ENCODE data around the gene ECEL1.
"Not testable (repeated sequence)": the region's sequence is repeated elsewhere in the genome, so short reads cannot be mapped to it uniquely, and the experiment has no call there.

The ECEL1 gene, protein sequence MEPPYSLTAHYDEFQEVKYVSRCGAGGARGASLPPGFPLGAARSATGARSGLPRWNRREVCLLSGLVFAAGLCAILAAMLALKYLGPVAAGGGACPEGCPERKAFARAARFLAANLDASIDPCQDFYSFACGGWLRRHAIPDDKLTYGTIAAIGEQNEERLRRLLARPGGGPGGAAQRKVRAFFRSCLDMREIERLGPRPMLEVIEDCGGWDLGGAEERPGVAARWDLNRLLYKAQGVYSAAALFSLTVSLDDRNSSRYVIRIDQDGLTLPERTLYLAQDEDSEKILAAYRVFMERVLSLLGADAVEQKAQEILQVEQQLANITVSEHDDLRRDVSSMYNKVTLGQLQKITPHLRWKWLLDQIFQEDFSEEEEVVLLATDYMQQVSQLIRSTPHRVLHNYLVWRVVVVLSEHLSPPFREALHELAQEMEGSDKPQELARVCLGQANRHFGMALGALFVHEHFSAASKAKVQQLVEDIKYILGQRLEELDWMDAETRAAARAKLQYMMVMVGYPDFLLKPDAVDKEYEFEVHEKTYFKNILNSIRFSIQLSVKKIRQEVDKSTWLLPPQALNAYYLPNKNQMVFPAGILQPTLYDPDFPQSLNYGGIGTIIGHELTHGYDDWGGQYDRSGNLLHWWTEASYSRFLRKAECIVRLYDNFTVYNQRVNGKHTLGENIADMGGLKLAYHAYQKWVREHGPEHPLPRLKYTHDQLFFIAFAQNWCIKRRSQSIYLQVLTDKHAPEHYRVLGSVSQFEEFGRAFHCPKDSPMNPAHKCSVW

DNA sequence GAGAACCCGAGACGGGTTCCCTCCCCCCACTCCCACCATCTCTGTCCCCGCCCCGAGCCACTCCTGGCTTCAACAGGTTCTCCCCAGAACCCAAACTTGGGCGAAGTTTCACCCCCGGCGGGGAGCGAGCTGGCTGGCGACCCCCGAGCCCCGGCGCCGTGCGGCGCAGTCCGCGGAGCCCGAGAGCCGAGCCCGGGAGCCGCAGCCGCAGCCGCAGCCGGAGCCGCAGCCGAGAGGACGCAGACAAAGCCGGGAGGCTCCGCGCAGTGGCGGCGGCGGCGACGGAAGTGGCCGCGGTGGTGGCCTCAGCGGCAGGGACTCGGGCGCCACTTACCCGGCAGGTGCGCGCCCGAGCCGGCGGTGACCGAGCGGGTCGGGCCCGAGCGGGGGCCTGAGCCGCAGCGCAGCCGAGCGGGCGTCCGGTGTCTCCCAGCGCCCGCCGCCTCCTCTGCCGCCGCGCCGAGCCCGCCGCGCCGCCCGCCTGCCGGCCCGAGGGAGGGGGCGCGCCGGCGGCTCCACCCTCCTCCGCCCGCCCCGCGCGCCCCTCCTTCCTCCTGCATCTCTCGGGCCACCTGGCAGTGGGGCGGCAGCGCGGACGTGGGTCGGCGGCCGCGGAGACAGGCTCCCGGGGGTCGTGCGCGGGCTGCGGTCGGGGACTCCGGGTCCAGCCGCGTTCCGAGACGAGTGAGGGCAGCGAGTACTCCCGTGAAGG, at the start of gene ECEL1:
Gene ECEL1 (minus strand): TSS at position 450 of the 712 bp plus-strand sequence. CDS start 1,181 bp downstream, outside the sequence.
- TF ChIP-seq, protein P1, sequence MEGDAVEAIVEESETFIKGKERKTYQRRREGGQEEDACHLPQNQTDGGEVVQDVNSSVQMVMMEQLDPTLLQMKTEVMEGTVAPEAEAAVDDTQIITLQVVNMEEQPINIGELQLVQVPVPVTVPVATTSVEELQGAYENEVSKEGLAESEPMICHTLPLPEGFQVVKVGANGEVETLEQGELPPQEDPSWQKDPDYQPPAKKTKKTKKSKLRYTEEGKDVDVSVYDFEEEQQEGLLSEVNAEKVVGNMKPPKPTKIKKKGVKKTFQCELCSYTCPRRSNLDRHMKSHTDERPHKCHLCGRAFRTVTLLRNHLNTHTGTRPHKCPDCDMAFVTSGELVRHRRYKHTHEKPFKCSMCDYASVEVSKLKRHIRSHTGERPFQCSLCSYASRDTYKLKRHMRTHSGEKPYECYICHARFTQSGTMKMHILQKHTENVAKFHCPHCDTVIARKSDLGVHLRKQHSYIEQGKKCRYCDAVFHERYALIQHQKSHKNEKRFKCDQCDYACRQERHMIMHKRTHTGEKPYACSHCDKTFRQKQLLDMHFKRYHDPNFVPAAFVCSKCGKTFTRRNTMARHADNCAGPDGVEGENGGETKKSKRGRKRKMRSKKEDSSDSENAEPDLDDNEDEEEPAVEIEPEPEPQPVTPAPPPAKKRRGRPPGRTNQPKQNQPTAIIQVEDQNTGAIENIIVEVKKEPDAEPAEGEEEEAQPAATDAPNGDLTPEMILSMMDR (conservative IDR thresholded peaks at IDR 0.05), result no peak
- no peak within 1 kb of the TSS for H3K27ac ChIP-seq

DNA sequence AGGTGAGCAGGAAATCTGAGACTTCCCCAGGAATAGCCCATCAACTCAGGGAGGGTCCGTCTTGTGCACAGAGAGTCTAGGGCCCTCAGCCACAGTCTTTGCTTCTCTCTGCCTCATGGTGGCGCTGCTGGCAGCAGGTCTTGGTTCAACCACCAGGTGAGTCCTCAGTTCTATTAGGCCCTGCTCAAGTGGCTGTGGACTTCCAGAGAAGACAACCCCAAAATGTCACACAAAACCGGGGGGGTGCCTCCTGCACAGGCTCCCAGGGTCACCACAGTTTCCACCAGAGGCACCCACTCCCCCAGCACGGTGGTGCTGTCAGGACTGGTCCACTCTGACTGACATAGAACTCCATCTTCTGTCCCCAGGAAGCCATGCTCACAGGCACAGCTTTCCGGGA, 49.4 kb upstream of the ECEL1 start:
- no peak overlapping the region for H3K27ac ChIP-seq
- TF ChIP-seq, protein P1 (conservative IDR thresholded peaks at IDR 0.05), result peak; percentile 23; the same call in 1 of the 2 replicates

DNA sequence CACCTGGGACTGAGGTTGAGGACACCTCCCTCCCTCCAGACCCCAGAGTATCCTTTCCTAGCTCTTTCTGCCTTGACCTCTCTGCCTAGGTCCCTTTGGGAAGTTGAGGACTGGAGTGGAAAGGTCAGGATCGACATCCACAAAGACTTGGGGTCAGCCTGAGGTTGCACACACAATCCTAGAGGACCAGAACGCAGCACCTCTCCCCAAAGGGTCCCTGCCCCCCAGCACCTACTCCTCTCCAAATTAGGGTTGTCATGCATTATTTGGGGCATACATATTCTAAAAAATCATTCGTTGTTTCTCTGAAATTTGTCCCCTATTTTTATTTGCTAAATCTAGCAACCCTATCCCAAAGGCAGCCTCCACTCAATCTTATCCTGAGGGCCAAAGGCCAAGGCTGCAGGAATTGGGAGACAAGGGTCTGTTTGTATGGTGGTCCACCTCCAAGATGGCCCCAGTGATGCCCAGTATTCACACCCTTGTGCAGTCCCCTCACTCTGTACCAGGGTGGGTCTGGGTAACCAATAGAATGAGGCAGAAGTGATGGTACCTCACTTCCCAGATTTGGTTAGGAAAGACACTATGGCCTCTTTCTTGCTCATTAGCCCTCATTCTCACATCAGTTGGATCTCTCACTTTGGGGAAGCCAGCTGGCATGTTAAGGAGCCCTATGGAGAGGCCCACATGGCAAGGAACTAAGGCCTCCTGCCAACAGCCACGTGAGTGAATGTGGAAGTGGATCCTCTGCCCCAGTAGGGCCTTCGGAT, 48.3 kb upstream of the ECEL1 start:
- TF ChIP-seq, protein P1 (conservative IDR thresholded peaks at IDR 0.05), result no peak

DNA sequence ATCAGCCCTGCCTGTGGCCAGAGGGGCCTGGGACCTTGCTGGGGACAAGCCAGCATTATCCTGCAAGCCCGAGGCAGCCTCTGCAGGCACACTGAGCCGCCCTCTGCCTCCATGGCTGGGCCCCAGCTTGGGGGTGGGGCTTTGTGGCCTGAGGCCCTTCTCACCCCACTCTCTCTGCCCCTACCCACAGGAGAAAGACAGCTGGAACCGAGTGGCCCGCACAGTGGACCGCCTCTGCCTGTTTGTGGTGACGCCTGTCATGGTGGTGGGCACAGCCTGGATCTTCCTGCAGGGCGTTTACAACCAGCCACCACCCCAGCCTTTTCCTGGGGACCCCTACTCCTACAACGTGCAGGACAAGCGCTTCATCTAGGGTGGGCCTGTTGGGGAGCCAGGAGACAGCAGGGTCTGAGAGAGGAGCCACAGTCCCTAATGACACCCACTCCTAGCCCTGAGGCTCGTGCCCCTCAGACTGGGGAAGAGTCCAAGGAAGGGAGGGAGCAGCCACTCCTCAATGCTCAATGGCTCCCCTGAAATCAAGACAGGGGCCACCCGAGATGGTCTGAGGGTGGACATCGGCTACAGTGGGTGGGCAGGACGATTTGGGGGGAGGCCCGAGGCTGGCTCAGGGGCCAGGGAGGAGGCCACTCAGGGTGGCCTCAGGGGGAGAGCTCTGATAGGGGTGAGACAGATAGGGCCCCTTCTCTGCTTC, 47.5 kb upstream of the ECEL1 start:
- TF ChIP-seq, protein P1 (conservative IDR thresholded peaks at IDR 0.05), result no peak

More for the DNA sequence above, 48.3 kb upstream of the ECEL1 start:
- H3K27ac ChIP-seq, result no peak overlapping the region

DNA sequence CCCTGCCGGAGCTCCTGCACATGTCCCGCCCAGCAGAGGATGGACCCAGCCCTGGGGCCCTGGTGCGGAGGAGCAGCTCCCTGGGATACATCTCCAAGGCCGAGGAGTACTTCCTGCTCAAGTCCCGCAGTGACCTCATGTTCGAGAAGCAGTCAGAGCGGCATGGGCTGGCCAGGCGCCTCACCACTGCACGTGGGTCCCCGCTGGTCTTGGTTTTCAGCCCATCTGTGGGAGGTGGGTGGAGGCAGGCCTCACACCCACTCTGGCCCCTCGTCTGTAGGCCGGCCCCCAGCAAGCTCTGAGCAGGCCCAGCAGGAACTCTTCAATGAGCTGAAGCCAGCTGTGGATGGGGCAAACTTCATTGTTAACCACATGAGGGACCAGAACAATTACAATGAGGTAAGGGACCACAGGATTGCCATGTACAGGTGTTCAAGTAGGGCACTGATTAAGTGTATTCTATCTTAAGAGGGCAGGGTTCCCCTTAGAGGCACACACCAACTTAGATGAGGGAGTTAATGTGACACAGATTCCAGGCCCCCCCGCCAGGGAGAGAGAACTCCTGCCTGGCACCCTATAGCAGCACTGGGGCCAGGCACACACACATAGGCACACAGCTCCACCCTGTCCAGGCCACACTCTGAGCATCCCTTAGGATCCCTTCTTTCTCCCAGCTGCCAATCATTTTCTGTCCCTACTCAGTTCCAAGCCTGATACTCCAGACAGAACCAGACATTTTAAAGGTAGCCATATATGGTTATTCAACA, 46.5 kb upstream of the ECEL1 start:
- TF ChIP-seq, protein P1 (conservative IDR thresholded peaks at IDR 0.05), result no peak
- no peak overlapping the region for H3K27ac ChIP-seq

More for the DNA sequence above, 47.5 kb upstream of the ECEL1 start:
- H3K27ac ChIP-seq, result no peak overlapping the region

DNA sequence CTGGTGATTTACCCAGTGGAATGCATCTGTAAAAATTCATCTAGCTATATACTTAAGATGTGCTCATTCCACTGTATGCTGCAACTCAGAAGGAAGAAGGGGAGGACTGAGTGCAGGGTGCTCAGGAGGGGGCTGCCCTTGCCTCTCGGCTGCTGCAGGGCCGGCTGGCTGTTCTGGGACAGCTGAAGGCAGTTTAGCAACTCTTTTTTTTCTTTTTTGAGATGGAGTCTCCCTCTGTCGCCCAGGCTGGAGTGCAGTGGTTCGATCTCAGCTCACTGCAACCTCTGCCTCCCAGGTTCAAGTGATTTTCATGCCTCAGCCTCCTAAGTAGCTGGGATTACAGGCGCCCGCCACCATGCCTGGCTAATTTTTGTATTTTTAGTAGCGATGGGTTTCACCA, 45.2 kb upstream of the ECEL1 start:
- not testable (repeated sequence) for H3K27ac ChIP-seq
